GM19099 (cell line): ENCODE results near the gene GOLGA6A.
"Not testable (repeated sequence)": the region's sequence is repeated elsewhere in the genome, so short reads cannot be mapped to it uniquely, and the experiment has no call there.

Experiments used
- POLR2A ChIP-seq: IDR thresholded peaks from 3 replicates; pipeline ENCODE4 v1.6.1; 2011; ENCODE audit warnings: low read depth; ENCODE audit not compliant: insufficient read length; ENCODE audit errors: extremely low read depth

GOLGA6A gene, protein sequence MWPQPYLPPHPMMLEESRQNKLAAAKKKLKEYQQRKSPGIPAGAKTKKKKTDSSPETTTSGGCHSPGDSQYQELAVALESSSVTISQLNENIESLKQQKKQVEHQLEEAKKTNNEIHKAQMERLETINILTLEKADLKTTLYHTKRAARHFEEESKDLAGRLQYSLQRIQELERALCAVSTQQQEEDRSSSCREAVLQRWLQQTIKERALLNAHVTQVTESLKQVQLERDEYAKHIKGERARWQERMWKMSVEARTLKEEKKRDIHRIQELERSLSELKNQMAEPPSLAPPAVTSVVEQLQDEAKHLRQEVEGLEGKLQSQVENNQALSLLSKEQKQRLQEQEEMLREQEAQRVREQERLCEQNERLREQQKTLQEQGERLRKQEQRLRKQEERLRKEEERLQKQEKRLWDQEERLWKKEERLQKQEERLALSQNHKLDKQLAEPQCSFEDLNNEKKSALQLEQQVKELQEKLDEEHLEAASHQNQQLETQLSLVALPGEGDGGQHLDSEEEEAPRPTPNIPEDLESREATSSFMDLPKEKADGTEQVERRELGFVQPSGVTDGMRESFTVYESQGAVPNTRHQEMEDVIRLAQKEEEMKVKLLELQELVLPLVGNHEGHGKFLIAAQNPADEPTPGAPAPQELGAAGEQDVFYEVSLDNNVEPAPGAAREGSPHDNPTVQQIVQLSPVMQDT

GRCh38 chr15:74082450-74082849 lies at the start of gene GOLGA6A:
TSS of gene GOLGA6A (minus strand) at chr15:74082550. CDS start at chr15:74082509, 41 bp downstream.
- not testable (repeated sequence) for TF ChIP-seq POLR2A

GRCh38 chr15:74131628-74132413 lies 49.5 kb upstream of the GOLGA6A start:
- TF ChIP-seq POLR2A, result no peak

GRCh38 chr15:74130849-74131627 lies 48.7 kb upstream of the GOLGA6A start:
- TF ChIP-seq POLR2A, result no peak

DNA sequence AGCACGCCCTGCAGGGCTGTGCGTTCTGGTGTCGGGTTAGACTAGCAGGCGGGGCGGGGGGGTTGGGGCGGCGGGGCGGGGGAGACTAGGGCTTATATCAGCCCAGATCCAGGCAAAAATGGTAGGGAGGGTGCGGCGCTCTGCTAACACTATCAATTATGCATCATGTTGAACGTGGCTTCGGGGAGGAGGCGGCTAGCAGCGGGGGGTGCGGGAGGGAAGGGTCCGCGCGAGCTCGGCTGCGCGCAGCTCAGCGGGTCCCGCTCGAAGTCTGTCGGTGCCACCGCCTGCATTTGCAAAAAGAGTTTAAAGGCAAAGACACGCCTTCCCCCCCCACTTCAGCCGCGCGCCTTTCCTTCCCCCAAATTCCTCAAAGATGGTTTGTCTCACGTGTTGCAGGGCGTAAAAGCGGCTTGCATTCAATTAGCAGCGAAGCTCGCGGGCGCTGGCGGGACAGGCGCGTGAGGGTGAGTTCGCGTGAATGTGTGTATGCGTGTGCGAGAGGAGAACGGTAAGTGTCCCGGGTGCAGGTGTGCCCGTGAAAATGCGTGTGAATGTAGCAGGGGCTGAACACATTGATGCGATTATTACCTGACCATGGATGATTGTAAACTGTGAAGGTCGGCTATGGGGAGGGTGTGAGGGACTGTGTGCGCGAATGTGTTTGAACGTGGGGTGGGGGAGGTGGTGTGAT lies 48.0 kb upstream of the GOLGA6A start, which contains the start of gene ISLR2:
Gene ISLR2 (plus strand): TSS at position 432 of the 694 bp plus-strand sequence. CDS start 2,169 bp downstream, outside the sequence.
- TF ChIP-seq POLR2A, result no peak

- no peak for TF ChIP-seq POLR2A
These were observed 47.3 kb upstream of the GOLGA6A start for GRCh38 chr15:74129586-74130154.

GRCh38 chr15:74128785-74129585 lies 46.6 kb upstream of the GOLGA6A start:
- no peak for TF ChIP-seq POLR2A

GRCh38 chr15:74127954-74128784 lies 45.8 kb upstream of the GOLGA6A start:
- TF ChIP-seq POLR2A, result no peak

DNA sequence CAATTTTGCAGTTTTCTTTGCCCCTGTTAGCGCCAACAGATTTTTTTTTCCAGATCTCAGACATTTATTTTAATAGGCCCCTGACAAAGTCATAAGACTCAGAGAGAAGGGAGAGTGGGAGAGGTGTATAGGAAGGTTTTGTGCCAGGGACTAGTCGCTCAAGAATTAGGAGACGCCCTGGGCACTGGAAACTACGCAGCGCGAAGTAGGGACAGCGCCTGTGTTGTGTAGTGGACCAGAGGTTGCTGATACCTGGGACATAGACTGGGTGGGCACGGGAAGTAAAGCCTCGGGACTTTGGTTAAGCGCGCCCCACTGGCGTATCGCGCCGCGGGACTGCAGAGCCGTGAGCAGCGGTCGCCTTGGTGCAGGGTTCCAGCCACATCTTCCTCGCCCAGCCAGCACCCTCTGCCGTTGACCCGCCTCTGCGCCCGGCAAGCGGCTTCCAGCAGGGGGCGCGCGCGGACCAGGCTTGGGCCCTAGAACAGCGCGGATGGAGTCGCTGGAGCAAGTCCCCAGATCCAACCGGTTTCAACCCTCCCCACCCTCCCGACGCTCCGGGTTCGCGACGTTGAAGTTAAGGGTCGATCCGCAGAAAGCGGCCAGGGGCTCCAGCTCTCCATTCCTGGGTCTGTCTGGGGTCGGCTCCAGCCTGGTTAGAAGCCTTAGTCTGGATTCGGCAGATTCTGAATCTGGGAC lies 45.1 kb upstream of the GOLGA6A start:
- TF ChIP-seq POLR2A, result no peak

GRCh38 chr15:74124759-74125158 lies 42.4 kb upstream of the GOLGA6A start:
- no peak for TF ChIP-seq POLR2A

GRCh38 chr15:74124196-74124595 lies 41.8 kb upstream of the GOLGA6A start:
- TF ChIP-seq POLR2A, result no peak

DNA sequence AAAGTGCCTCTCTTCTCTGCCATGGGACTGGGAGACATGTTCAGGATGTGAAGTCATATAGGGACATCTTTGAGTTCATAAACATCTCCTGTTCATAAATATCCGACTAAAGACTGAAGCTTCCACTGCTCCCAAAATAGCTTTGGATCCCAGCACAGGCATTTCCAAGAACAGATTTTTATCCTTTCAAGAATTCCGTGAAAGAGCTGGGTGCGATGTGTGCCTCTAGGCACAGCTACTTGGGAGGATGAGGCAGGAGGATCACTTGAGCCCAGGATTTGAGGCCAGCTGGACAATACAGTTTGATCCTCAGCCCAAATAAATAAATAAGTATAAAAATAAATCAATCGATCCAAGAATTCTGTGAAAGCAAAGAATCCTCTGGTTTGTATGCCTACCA lies 41.3 kb upstream of the GOLGA6A start:
- TF ChIP-seq POLR2A, result no peak

- no peak for TF ChIP-seq POLR2A
These were observed 40.7 kb upstream of the GOLGA6A start for GRCh38 chr15:74123131-74123429.
